ENCODE results near the gene DYRK1A.

The DYRK1A gene

GRCh38 chr21:37529649-37530048, 163.1 kb downstream of the DYRK1A start:
- H3K4me3 ChIP-seq (ENCODE audit: low read length, poor library complexity, severe bottlenecking): no peak overlapping the region
- H2AFZ ChIP-seq (ENCODE audit: low read length): no peak overlapping the region
- no peaks in the 10 kb centered on the region for H3K36me3 ChIP-seq (ENCODE audit: insufficient read depth, low read length)
- H3K4me2 ChIP-seq (ENCODE audit: low read depth, low read length, poor library complexity, severe bottlenecking): no peak overlapping the region
- H3K9me2 ChIP-seq (replicated peaks; ENCODE audit: low read depth, low read length): no peaks in the 10 kb centered on the region
- H3K9ac ChIP-seq (ENCODE audit: low read depth, low read length, poor library complexity, severe bottlenecking): no peak overlapping the region
- H3F3A ChIP-seq (ENCODE audit: low read depth): no peaks in the 10 kb centered on the region
- H3K9me3 ChIP-seq (ENCODE audit: insufficient read depth, low read depth, low read length): no peaks in the 10 kb centered on the region
- TF ChIP-seq EZH2phosphoT487 (IDR thresholded peaks at IDR 0.05; ENCODE audit: borderline replicate concordance): no peak
- TF ChIP-seq CTCF (conservative IDR thresholded peaks at IDR 0.05; ENCODE audit: low read length): no peak
- H3K4me1 ChIP-seq (ENCODE audit: insufficient read depth, low read length, poor library complexity, severe bottlenecking): no peaks in the 10 kb centered on the region
- H3K27me3 ChIP-seq (ENCODE audit: insufficient read depth, low read length, poor library complexity, severe bottlenecking): no peaks in the 10 kb centered on the region
- no peaks in the 10 kb centered on the region for H4K20me1 ChIP-seq (ENCODE audit: insufficient read depth, low read length, poor library complexity, severe bottlenecking)
- H3K79me2 ChIP-seq (ENCODE audit: insufficient read depth, low read length): no peaks in the 10 kb centered on the region

GRCh38 chr21:37530901-37531351, 164.4 kb downstream of the DYRK1A start:
- Histone ChIP-seq H2AFZ (ENCODE audit: low read length) (no peak overlapping the region), H3K4me1 (ENCODE audit: insufficient read depth, low read length, poor library complexity, severe bottlenecking) (no peaks in the 10 kb centered on the region), H3K79me2 (ENCODE audit: insufficient read depth, low read length) (no peaks in the 10 kb centered on the region), H3K9ac (ENCODE audit: low read depth, low read length, poor library complexity, severe bottlenecking) (no peak overlapping the region), H3K36me3 (ENCODE audit: insufficient read depth, low read length) (no peaks in the 10 kb centered on the region), H4K20me1 (ENCODE audit: insufficient read depth, low read length, poor library complexity, severe bottlenecking) (no peaks in the 10 kb centered on the region), H3K27me3 (ENCODE audit: insufficient read depth, low read length, poor library complexity, severe bottlenecking) (no peaks in the 10 kb centered on the region), H3F3A (ENCODE audit: low read depth) (no peaks in the 10 kb centered on the region), H3K4me2 (ENCODE audit: low read depth, low read length, poor library complexity, severe bottlenecking) (no peak overlapping the region), H3K9me2 (replicated peaks; ENCODE audit: low read depth, low read length) (no peaks in the 10 kb centered on the region), H3K4me3 (ENCODE audit: low read length, poor library complexity, severe bottlenecking) (no peak overlapping the region), H3K9me3 (ENCODE audit: insufficient read depth, low read depth, low read length) (no peaks in the 10 kb centered on the region)
- no peak for TF ChIP-seq EZH2phosphoT487 (IDR thresholded peaks at IDR 0.05; ENCODE audit: borderline replicate concordance)
- TF ChIP-seq CTCF (conservative IDR thresholded peaks at IDR 0.05; ENCODE audit: low read length): no peak

DNA sequence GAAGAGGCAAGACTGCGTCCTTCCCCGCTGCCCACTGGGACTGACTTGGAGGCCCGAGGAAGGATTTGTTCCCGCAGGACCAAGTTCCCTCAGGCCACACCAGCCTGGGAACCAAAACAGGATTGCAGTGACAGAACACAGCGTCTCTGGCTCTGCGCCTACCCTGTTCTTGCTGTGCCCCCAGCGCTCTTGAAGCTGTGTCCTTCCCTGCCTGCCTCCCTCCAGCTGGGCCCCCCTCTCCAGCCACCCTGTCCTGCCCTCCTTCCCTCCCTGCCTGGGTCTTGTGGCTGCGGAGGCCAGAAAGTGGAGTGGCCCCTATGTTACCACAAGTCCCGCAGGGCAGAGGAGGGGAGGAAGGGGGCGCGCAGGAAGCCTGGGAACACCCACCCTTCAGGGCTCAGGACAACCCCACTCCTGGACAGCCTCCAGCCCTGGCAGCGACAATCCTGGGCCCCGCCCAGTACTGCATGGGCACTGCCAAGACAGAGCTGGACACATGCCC, 164.9 kb downstream of the DYRK1A start:
- H3K9ac ChIP-seq (ENCODE audit: low read depth, low read length, poor library complexity, severe bottlenecking): no peak overlapping the region
- H3F3A ChIP-seq (ENCODE audit: low read depth): no peaks in the 10 kb centered on the region
- no peaks in the 10 kb centered on the region for H3K27me3 ChIP-seq (ENCODE audit: insufficient read depth, low read length, poor library complexity, severe bottlenecking)
- H3K79me2 ChIP-seq (ENCODE audit: insufficient read depth, low read length): no peaks in the 10 kb centered on the region
- no peak overlapping the region for H2AFZ ChIP-seq (ENCODE audit: low read length)
- no peaks in the 10 kb centered on the region for H3K9me2 ChIP-seq (replicated peaks; ENCODE audit: low read depth, low read length)
- no peak overlapping the region for H3K4me3 ChIP-seq (ENCODE audit: low read length, poor library complexity, severe bottlenecking)
- H3K4me2 ChIP-seq (ENCODE audit: low read depth, low read length, poor library complexity, severe bottlenecking): no peak overlapping the region
- no peaks in the 10 kb centered on the region for H4K20me1 ChIP-seq (ENCODE audit: insufficient read depth, low read length, poor library complexity, severe bottlenecking)
- H3K4me1 ChIP-seq (ENCODE audit: insufficient read depth, low read length, poor library complexity, severe bottlenecking): no peaks in the 10 kb centered on the region
- H3K36me3 ChIP-seq (ENCODE audit: insufficient read depth, low read length): no peaks in the 10 kb centered on the region
- H3K9me3 ChIP-seq (ENCODE audit: insufficient read depth, low read depth, low read length): no peaks in the 10 kb centered on the region
- no peak for TF ChIP-seq EZH2phosphoT487 (IDR thresholded peaks at IDR 0.05; ENCODE audit: borderline replicate concordance)
- no peak for TF ChIP-seq CTCF (conservative IDR thresholded peaks at IDR 0.05; ENCODE audit: low read length)
